ENCODE results near the gene PDZRN4. TPM values are rescaled to one million over a fixed set of nuclear protein-coding genes. Genes with fewer than 3 reads are reported as not detected.

PDZRN4 gene
- total RNA-seq, 1 donor from 2014 or later = not detected

GRCh38 chr12:41220931-41221330 lies 32.8 kb downstream of the PDZRN4 start:
- no peak for FAIRE-seq
- H3K36me3 ChIP-seq (ENCODE audit: control insufficient read depth, insufficient read depth, low read length) = no peaks in the 10 kb centered on the region
- DNase-seq (ENCODE audit: low read depth) = no peak

DNA sequence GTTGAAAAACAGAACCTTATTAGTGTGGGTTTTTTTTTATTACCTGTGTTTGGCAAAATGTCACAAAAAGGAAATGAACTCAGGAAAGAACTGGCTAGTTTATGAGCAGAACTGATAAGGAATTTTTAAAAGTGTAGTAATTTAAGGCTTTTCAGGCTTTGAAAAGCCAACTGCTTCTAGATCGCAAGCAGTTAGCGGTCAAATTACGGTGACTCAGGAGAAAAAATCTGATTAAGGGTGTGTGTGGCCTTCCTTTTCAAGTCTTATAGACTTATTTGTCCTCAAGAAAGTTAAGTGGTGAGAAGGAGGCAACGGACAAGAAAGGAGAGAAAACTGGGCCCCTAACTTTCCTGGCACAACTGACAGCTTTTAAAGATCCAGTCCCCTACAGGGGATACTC lies 33.4 kb downstream of the PDZRN4 start:
- H3K36me3 ChIP-seq (ENCODE audit: control insufficient read depth, insufficient read depth, low read length) = no peaks in the 10 kb centered on the region
- DNase-seq (ENCODE audit: low read depth) (no peak), FAIRE-seq (no peak)
- TF ChIP-seq, protein P1, sequence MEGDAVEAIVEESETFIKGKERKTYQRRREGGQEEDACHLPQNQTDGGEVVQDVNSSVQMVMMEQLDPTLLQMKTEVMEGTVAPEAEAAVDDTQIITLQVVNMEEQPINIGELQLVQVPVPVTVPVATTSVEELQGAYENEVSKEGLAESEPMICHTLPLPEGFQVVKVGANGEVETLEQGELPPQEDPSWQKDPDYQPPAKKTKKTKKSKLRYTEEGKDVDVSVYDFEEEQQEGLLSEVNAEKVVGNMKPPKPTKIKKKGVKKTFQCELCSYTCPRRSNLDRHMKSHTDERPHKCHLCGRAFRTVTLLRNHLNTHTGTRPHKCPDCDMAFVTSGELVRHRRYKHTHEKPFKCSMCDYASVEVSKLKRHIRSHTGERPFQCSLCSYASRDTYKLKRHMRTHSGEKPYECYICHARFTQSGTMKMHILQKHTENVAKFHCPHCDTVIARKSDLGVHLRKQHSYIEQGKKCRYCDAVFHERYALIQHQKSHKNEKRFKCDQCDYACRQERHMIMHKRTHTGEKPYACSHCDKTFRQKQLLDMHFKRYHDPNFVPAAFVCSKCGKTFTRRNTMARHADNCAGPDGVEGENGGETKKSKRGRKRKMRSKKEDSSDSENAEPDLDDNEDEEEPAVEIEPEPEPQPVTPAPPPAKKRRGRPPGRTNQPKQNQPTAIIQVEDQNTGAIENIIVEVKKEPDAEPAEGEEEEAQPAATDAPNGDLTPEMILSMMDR (IDR thresholded peaks at IDR 0.05; ENCODE audit: insufficient read depth, low read length, severe bottlenecking) = no peak
- H3K27me3 ChIP-seq (ENCODE audit: control insufficient read depth, insufficient read depth, low read length) = no peaks in the 10 kb centered on the region
- no peak overlapping the region for H3K4me3 ChIP-seq (ENCODE audit: low read depth, low read length)

More at GRCh38 chr12:41220931-41221330, 32.8 kb downstream of the PDZRN4 start:
- TF ChIP-seq, protein P1 (IDR thresholded peaks at IDR 0.05; ENCODE audit: insufficient read depth, low read length, severe bottlenecking) = no peak
- Histone ChIP-seq H3K27me3 (ENCODE audit: control insufficient read depth, insufficient read depth, low read length) (no peaks in the 10 kb centered on the region), H3K4me3 (ENCODE audit: low read depth, low read length) (no peak overlapping the region)

DNA sequence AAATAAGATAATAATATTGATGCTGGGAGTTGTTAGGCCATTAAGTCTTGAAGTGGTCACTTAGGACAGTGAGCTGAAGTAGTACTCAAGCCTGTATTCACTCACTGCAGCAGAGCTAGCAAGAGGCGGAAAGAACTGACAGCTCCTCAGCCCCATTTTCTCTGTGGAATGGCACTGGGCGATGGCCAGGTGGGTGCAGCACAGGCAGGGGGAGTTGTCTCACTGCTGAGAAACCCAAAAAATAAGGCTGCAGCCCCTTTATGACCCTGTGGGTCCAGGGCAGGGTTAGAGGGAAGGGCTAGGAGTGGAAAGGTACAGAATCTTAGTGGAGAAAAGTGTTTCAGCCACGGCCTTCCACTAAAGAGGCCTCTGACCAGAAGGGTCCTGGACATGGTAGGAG lies 35.5 kb downstream of the PDZRN4 start:
- DNase-seq (ENCODE audit: low read depth) (no peak), FAIRE-seq (no peak)
- TF ChIP-seq, protein P1 (IDR thresholded peaks at IDR 0.05; ENCODE audit: insufficient read depth, low read length, severe bottlenecking) = no peak
- no peaks in the 10 kb centered on the region for H3K36me3 ChIP-seq (ENCODE audit: control insufficient read depth, insufficient read depth, low read length)
- no peaks in the 10 kb centered on the region for H3K27me3 ChIP-seq (ENCODE audit: control insufficient read depth, insufficient read depth, low read length)
- H3K4me3 ChIP-seq (ENCODE audit: low read depth, low read length) = no peak overlapping the region

GRCh38 chr12:41224066-41224465 lies 35.9 kb downstream of the PDZRN4 start:
- FAIRE-seq = no peak

DNA sequence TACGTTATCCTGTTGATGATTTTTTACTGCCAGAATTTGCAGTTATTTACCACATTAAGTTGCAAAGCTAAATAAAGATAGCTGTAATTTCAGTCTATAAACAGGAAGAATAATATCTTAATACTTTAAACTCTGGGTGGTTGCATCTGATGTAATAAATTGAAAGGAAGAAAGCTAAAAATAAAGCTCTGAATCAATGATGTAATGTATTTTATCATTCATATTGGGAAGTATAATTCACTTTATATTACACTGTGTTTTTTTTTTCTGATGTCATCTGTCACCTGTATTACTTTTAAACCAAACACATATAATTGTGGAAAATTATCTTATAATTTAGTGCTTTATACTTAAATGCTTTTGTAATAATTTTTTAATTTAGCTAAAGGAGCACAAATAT lies 37.1 kb downstream of the PDZRN4 start:
- H3K36me3 ChIP-seq (ENCODE audit: control insufficient read depth, insufficient read depth, low read length) = no peaks in the 10 kb centered on the region
- TF ChIP-seq, protein P1 (IDR thresholded peaks at IDR 0.05; ENCODE audit: insufficient read depth, low read length, severe bottlenecking) = no peak
- H3K27me3 ChIP-seq (ENCODE audit: control insufficient read depth, insufficient read depth, low read length) = no peaks in the 10 kb centered on the region
- FAIRE-seq (no peak), DNase-seq (ENCODE audit: low read depth) (no peak)
- no peak overlapping the region for H3K4me3 ChIP-seq (ENCODE audit: low read depth, low read length)

More at GRCh38 chr12:41224066-41224465, 35.9 kb downstream of the PDZRN4 start:
- Histone ChIP-seq H3K4me3 (ENCODE audit: low read depth, low read length) (no peak overlapping the region), H3K36me3 (ENCODE audit: control insufficient read depth, insufficient read depth, low read length) (no peaks in the 10 kb centered on the region), H3K27me3 (ENCODE audit: control insufficient read depth, insufficient read depth, low read length) (no peaks in the 10 kb centered on the region)
- TF ChIP-seq, protein P1 (IDR thresholded peaks at IDR 0.05; ENCODE audit: insufficient read depth, low read length, severe bottlenecking) = no peak
- DNase-seq (ENCODE audit: low read depth) = no peak
